Kidney epithelial cell (primary cell): Measurements from ENCODE around the gene TBCD. TPM values are rescaled to one million over a fixed set of nuclear protein-coding genes. Genes with fewer than 3 reads are reported as not detected.

ENCODE experiments used
- DNase-seq: peaks from one replicate; pipeline ENCODE4 v3.0.0-alpha.2; 2010; ENCODE audit warnings: low read depth
- H3K27me3 ChIP-seq: 2 replicates; pipeline ENCODE4 v1.6.0; 2011; ENCODE audit warnings: low read length; ENCODE audit not compliant: control insufficient read depth, insufficient read depth
- H3K36me3 ChIP-seq: 2 replicates; pipeline ENCODE4 v1.5.1; 2011; ENCODE audit warnings: low read length; ENCODE audit not compliant: control insufficient read depth, insufficient read depth
- H3K4me3 ChIP-seq: 2 replicates; pipeline ENCODE4 v1.5.1; 2011; ENCODE audit warnings: low read depth, mild to moderate bottlenecking, control low read depth, low read length
- CTCF ChIP-seq: IDR thresholded peaks from 2 replicates; pipeline ENCODE4 v1.5.1; 2011; ENCODE audit warnings: mild to moderate bottlenecking, moderate library complexity, low read length, control low read depth, inconsistent platforms; ENCODE audit not compliant: insufficient read depth, poor library complexity, severe bottlenecking
- total RNA-seq: library from RNA; depleted of rRNA; stranded (reverse); fragments of >200 nt; gene quantifications from 2 replicates; pipeline ENCODE4 v1.2.3, GENCODE V29; 2015

TBCD gene
- total RNA-seq, 1 donor from 2014 or later = 69.6 TPM

- no peak for TF ChIP-seq CTCF
- Histone ChIP-seq H3K27me3 (no peaks in the 10 kb centered on the region), H3K36me3 (no peaks in the 10 kb centered on the region), H3K4me3 (no peak overlapping the region)
- DNase-seq = no peak
Measured at GRCh38 chr17:82807562-82807961, 55.7 kb downstream of the TBCD start.

GRCh38 chr17:82808006-82808405 lies 56.1 kb downstream of the TBCD start:
- no peak for DNase-seq
- Histone ChIP-seq H3K27me3 (no peaks in the 10 kb centered on the region), H3K36me3 (no peaks in the 10 kb centered on the region), H3K4me3 (no peak overlapping the region)
- TF ChIP-seq CTCF = no peak

- Histone ChIP-seq H3K36me3 (no peaks in the 10 kb centered on the region), H3K4me3 (no peak overlapping the region), H3K27me3 (no peaks in the 10 kb centered on the region)
- DNase-seq = no peak
- TF ChIP-seq CTCF = no peak
Measured at GRCh38 chr17:82808921-82809905, 57.3 kb downstream of the TBCD start.

GRCh38 chr17:82810644-82811430 lies 59.0 kb downstream of the TBCD start:
- no peaks in the 10 kb centered on the region for H3K36me3 ChIP-seq
- no peak for TF ChIP-seq CTCF

GRCh38 chr17:82812058-82812457 lies 60.2 kb downstream of the TBCD start:
- H3K4me3 ChIP-seq = no peak overlapping the region
- no peaks in the 10 kb centered on the region for H3K36me3 ChIP-seq
- no peak for DNase-seq
- no peaks in the 10 kb centered on the region for H3K27me3 ChIP-seq
- TF ChIP-seq CTCF = no peak

More at GRCh38 chr17:82810644-82811430, 59.0 kb downstream of the TBCD start:
- Histone ChIP-seq H3K4me3 (no peak overlapping the region), H3K27me3 (no peaks in the 10 kb centered on the region)
- no peak for DNase-seq
